GM19468 (cell line): ENCODE data around the gene COL20A1.

Source experiments
- ATAC-seq: cut with Tn5 transposase; IDR thresholded peaks from one replicate; pipeline ENCODE4 v1.9.1; 2021; ENCODE audit warnings: mild to moderate bottlenecking, moderate library complexity, moderate number of reproducible peaks; ENCODE audit not compliant: unreplicated experiment; ENCODE audit errors: extremely low read depth

COL20A1 gene

DNA sequence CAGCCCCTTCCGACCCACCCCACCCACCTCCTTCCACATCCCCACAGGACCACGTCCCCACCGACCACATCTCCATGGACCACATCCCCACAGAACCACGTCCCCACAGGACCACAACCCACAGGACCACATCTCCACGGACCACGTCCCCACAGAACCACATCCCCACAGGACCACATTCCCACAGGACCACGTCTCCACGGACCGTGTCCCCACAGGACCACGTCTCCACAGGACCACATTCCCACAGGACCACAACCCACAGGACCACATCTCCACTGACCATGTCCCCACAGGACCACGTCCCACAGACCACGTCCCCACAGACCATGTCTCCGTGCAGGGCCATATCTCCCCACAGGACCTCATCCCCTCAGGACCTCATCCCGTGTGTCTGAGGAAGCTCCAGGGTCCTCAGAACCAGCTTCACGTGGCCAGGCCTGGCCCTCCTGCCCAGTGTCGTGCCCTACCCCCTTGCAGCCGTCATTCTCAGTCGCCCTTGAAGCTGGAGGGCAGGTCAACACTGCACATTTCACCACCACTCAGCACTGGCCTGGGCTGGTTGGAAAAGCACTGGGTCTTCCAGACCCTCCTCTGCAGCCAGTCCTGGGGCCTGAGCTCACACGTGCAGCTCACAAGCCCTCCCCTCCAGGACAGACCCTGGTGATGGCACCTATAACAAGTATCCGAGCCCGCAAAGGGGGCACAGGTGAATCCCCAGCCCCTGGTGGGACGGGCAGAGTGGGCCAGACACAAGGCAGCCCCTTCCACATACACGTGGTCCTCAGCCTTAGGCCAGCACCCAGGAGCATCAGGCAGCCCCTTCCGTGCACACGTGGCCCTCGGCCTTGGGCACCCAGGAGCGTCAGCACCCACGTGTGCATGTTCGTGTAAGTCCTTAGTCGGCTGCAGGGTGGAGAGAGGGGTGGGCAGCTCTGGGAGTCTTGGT is 64.2 kb downstream of the COL20A1 start:
- no peak for ATAC-seq

DNA sequence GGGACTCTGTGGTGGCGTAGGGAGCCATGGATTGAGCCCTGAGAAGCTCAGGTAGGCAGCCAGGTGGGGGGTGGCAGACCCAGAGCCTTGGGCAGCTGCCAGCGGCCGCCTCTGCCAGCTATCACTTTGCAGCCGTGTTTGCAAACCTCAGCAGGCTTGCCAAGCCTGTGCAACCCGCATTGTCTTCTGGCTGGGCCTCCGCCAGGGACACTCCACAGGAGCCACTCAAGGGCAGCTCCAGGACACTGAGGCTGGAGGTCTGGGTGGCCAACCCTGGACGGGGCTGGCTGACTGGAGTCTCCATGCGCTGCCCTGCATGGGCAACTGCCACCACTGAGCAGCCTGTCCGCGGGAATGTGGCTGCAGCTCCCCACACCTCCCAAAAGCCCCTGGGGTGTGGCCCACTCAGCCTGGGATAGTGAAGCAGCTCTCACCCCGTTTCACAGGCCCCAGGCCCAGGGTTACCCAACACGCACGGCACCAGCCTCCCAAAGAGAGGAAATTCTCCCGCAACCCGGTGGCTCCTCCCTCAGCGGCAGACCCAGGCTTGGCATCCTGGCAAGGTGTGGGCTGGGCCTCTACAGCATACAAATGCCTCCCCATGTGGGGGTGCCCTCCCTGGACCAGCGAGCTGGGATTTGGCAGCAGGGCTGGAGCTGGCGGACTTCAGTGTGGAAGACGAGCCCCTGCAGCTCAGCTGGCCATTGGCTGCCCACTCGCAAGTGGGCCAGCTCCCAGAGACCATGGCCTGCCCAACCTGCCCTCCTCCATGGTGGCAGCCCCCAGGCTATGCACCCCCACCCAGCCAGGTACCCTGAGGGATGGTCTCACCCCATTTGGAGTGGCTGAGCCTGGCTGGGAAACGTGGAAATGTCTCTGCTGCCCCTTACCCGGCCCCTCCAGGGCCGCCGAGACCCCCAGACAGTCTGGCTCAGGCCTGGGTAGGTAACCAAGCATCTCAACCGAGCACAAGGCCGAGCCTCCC is 65.2 kb downstream of the COL20A1 start:
- ATAC-seq = no peak

DNA sequence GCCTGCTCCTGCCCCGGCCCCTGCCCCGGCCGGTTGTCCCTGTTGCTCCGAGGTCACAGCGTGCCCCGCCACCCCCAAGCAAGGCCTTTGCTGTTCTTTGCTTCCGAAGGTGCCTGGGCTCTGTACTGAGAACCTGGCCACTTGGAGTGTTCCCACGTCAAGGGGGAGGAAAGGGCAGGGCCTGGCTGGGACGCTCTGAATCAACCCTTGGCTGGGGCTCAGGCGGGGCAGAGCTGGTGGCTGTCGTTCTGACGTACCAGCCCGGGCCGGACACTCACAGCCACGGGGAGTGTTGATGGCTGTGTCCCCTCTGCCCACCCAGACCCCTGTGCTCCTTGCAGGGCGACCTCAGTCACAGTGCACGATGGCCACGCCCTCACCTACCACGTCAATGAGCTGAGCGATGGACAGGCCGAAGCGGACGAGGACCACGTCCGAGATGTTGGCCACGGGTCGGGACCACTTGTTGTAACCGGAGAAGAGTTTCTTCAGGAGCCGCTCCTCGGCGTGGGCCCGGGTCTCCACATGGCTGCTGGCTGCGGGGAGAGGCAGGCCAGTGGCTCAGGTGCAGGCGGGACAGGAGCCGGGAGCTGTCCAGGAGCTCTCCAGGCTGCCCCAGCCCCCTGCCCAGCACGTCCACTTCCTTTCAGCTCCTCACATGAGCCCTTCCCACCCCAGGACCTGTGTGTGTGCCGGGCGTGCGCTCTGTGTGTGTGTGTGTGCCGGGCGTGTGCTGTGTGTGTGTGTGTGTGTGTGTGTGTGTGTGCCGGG is 66.4 kb downstream of the COL20A1 start:
- no peak for ATAC-seq

DNA sequence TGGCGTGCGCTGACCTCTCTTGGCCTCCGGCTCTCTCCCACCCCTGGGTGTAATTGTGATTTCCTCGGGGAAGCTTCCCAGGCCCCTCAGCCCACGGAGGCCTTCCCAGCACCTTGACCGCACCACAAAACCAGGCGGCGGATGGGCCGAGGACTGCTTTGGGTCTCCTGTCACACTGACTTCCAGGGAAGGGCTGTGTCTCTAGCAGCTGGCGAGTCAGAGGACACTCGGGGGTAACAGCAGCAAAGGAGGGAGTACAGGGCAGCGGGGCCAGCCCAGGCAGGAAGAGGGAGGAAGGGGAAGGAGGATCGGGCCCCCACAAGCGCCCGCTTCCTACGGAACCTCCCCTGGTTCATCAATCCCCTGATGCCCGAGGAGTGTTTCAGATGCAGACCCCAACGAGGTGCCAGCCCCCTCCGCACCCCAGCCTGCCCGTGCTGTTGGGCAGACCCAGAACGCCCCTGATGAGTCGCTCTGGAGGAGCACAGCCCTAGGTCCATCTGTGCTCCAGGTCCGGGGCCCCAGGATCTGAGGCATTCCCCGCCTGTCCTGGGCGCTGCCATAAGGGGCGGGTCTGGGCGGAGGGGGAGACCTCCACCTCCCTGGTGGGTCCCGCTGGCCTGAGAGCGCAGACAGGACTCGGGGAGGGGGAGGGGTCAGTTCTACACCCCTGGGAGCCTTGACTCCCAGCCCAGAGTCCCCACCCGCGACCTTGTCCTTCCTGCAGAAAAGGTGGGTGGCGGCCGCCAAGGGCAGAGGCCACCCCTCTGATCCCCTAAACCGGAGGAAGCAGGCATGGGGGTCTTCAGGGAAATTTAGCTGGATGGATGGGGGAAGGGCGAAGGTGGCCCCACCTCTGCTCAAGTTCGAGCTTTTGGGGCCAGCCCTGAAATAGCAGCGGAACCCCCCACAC is 67.2 kb downstream of the COL20A1 start:
- ATAC-seq = no peak

DNA sequence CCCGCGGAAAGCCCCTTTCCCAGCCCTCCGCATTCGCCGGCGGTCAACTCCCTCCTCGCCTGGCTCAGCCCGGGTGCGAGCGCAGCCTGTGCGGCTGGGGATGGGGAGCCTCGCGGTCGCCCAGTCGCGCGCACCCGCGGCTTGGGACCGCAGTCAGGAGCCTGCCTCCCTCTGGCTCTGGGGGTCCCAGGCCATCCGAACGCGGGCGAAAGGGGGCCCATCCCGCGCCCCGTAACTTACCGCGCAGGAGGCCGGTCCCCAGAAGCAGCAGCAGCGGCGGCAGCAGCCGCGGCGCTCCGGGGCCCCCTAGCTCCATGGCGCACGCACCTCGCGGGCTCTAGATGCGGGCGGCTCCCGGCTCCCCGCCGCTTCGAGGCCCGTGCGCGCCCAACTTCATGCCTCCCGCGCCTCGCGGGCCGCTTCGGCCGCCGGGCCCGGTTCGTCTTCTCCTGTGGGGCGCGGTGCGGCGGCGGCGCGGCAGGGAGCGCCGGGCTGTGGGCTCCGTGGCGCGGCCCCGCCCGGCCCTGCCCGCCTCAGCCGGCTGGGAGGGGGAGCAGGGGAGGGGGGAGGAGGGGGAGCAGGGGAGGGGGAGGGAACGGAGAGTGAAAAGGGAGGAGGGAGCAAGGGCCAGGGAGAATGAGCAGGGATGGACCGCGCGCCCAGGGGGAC is 68.0 kb downstream of the COL20A1 start, which contains the start of gene CHRNA4:
Gene CHRNA4 (minus strand): TSS at position 500 of the 669 bp plus-strand sequence. CDS start 184 bp downstream, at position 316.
- ATAC-seq = no peak

DNA sequence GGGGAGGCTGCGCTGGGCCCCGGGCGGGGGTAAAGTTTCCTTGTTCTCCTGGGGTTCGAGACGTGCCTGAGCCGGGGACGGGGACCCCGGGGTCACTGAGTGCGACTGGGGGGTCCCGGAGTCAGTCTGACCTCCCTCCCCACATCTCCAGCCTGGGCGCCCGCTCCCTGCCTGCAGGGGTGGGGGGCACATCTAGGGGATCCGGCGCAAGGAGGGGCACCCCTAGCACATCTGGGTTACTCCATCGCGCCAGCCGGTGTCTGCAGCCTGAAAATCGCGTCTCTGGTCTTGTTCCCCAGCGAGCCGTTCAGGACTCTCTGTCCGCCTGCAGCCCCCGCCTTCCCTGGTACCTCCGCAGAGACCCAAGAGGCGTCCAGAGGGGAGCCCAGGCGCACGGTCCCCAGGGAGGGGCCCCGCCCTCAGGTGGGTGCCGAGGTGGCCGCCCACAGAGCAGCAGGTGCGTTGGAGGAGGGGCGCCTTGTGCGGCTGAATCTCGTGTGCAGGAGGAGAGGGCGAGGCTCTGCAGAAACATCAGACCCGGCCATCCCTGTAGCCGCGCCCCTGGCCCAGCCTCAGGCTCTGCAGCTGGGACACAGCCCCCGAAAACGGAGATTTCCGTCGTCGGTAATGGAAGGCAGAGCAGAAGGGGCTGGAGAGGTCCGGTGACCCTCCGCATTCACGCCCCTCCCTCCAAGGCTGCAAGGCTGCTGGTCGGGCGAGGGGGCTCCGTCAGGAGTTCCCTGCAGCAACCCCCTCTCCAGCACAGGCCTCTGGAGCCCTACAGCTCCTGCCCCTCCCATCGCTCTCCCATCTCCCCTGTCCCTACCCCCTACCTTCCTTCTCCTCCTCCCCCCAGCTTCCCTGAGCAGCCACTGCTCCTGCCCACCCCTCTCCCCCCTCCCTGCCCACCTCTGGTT is 68.8 kb downstream of the COL20A1 start:
- ATAC-seq = no peak

DNA sequence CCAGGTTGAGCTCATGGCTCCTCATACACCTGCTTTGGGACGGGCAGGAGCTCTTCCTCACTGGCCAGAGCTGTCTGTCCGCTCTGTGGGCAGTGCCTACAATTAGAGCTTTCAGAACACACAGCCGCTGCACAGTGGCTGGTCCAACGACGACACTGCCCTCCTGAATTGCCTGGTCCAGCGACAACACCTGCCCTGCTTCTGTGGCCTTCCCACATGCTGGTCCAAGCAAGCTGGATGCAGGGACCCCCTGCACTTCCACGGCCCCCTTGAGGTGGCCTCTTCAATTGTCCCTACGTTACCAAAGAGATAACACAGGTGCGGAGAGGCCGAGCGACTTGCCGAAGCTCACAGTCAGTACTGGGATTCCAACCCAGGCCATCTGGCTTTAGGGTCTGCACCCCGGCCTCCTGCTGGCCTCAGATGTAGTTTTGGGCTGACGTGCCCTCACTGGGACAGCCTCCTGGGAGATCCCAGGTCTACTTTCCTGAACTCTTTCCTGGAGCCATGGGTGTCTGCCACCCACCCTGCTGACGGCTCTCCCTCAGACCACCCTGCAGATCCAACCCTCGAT is 69.5 kb downstream of the COL20A1 start:
- ATAC-seq = no peak

DNA sequence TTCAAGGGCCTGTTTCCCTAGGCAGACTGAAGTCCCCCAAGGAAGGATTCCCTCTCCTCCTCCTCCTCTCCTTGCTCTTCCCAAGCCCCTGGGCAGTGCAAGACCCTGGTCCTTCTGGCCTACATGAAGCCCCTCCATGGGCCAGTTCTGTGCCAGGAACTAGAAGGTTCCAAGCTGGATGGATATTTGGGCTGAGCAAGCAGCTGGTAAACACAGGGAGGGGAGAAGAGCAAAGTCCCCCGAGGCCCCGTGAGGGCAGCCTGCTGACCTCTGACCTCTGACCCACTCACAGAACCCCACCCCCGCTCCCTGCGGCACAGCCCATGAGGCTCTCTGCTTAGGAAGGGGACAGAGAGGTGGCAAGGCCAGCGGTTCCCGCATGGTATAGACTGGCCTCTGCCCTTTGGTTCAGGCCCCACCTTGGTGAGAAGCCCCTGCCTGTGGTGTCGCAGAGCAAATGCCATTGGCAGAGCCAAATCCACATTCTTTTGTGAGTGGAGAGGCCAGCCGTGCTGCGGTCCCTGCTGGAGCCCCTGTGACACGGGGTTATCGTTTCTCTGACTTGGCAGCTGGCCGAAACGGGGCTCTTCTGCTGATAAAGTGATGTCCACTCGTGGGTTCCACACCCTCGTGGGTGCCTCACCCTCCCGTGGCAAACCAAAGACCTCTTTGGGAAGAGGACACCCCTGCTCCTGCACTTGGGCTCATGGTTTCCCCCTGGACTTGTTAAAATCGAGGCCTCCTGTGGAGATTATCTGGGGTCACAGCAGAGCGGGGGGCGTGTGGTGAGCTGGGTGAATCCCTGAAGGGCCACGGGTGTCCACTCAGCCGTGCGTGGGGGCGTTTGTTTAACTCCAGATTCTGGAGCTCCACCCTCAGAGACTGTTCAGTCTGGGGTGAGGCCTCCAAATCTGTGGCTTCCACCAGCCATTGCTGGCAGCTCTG is 70.3 kb downstream of the COL20A1 start:
- ATAC-seq = no peak

DNA sequence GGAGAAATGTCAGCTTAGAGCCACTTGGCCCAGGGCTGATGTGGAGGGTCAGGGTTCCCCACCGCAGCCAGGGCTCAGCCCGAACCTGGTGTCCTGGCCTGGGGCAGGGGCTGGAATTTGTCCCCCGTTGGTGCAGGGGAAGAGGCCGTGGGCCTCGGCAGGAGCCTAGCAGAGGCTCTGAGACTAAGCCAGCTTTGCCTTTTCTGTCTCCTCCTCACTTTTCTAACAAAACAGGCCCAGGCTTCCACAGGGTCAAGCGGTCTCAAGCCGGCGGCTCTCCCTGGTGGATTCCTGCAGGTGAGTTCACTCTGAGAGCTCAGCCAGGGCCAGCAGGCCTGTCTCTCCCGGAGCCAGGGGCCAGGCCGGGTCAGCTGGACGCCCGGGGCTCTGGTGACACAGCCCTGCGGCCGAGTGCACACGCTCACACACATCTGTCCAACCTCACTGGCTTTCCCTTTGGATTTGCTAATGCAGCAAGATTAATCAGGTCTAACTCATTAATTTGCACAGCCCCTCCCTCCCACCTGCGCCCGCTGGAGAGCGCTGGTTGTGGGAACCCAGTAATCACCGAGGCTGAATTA is 71.1 kb downstream of the COL20A1 start:
- ATAC-seq = no peak

DNA sequence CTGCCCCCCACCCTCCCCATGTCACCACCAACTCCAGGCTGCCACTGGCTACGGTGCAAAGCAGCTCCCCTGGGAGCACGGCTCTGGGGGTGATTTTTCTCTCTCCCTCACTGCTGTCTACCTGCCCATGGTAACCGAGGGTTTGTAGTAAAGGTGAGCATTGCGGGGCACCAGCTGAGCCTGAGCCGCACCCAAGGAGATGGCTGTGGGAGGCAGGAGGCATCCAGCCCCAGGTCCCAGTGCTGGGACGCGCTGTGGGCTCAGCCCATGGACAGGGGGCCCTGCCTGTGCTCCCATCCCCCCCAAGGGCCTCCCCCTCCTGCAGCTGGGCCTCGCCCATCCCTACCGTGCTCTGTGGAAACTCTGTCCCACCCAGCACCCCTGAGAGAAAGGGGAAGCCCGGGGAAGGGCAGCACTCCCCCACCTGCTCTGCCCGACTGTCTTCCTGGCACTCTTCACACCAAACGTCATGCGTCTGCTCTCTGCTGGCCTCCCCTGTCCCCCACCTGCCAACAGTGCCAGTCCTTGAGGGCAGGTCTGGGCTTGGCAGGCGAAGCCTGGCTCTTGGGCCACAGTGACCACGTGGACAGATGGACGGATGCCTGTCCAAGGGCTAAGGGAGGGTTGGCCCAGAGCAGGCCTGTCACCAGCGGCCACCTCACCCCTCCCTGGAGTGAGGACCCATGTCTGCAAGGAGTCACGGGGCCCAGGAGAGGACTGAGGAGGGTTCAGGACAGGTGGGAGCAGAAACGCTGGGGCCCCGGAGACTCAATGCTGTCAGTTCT is 72.0 kb downstream of the COL20A1 start:
- ATAC-seq = no peak

DNA sequence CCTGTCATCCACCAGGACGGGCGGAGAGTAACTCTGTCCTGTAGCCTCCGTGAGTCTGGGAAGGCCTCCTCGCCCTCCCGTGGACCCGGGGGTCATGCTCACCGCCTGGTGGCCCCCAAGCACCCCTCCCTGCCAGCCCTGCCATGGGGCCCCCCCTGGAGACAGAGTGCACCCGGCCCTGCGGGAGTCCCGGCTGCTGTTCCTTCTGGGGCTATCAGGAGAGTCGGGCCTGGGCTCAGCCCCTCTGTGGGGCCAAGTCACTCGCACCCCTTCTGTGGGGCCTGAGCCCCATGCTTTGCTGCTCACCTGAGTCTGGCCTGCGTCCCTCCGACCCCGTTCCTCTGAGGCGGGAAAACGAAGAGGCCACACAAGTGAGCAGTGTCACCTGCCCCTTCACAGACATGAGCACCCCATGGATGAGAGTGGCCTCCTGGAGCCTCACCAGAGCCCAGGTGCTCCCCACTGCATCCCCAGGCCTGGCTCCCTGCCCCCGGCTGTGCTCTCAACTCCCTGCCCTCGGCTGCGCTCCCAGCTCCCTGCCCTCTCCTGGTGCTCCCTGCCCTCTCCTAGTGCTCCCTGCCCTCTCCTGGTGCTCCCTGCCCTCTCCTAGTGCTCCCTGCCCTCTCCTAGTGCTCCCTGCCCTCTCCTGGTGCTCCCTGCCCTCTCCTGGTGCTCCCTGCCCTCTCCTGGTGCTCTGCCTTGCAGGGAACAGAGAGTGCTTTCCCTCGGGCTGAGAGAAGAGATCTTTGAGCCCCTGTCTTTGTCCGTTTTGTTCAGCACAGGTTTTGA is 72.8 kb downstream of the COL20A1 start:
- no peak for ATAC-seq

DNA sequence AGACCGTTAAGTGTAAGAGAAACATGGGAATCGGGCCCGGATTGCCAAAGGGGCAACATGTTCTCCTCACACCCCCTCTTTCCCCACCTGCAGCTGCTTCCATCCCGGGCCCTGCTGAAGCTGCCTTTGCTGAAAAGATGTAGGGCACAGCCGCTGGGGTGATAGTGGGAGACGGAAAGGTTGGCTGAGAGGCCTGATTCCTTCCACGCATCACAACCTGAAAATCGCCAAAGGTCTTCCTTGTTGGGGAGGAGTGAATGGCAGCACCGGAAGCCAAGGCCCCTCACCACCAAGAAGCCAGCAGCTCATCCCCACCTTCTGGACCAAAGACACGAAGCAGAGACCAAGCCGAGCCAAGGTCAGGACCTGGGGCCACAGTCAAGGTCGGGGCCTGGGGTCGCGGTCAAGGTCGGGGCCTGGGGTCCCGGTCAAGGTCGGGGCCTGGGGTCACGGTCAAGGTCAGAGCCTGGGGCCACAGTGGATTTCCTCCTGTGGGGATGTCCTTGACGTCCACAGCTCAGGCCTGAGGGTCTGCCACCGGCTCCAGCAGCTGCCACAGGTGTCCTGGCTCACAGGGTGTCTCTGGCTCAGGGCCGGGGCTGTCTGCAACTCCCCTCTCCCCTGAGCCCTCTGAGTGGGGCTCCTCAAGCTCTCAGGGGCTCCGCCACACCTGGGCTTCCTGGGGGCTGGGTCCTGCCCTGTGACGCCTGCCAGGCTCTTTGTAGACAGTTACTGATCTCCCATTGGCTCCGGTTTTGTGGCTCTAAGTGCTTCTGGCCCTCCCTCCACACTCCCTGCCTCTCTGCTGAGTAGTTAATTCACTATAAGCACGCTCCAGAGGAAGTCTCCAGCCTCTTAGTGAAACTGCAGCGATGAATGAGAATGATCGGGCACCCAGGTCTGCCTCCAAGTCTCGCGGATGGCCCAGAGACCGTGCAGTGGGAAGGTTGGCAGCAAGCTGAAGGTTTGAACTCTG is 73.7 kb downstream of the COL20A1 start:
- ATAC-seq = no peak

DNA sequence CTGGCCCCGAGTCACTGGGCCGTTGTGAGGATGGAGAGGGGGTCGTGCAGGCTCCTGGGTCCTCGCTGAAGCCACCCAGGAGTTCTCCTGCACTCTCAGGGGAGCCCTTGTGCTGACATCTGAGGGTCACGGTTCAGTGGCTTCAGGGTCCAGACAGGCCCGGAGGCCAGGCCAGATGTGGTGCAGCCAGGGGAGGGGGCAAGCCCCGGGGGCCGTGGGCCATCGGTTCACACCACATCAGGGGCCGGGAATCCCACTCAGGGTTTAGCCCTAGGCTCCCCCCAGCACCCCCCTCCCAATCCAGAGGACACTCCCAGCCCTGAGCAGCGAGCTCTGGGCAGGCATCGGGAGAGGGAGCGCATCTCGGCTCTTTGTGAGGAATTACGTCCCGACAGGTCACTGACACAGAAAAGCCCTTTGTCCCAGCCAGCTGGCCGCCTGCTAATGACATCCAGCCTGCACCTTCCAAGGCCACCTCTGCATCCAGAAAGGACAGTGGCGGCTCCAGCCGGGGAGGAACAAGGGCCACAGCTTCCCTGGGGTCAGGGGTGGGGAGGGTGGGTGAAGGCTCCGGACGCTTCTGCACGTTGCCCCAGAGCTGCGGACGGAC is 74.6 kb downstream of the COL20A1 start:
- no peak for ATAC-seq
